CD4-positive, CD25-positive, alpha-beta regulatory T cell (primary cell): ENCODE data around the gene DHCR7. TPM values are rescaled to one million over a fixed set of nuclear protein-coding genes. Genes with fewer than 3 reads are reported as not detected.

Experiments
- ATAC-seq, 2 donors: fragments of 150-1000 bp; cut with Tn5 transposase; one replicate each; pipeline ENCODE4 v1.10.0; 2021; ENCODE audit warnings: low read depth in 2 of 2, moderate number of reproducible peaks in 2 of 2, moderate library complexity in 1 of 2
- DNase-seq, 3 donors: peaks; one replicate each; pipeline versions ENCODE4 v3.0.0 to v3.0.0-alpha.2; 2012 to 2022; ENCODE audit warnings: mixed read lengths in 1 of 3
- H3K27ac ChIP-seq: one replicate; pipeline ENCODE4 v1.7.0; 2013; ENCODE audit warnings: mild to moderate bottlenecking, low read length; ENCODE audit not compliant: insufficient read depth, poor library complexity, severe bottlenecking
- H3K27me3 ChIP-seq: one replicate; pipeline ENCODE4 v1.7.0; 2013; ENCODE audit warnings: low read length; ENCODE audit not compliant: control insufficient read depth, insufficient read depth
- H3K36me3 ChIP-seq: one replicate; pipeline ENCODE4 v1.7.0; 2013; ENCODE audit warnings: mild to moderate bottlenecking, low read length, moderate library complexity; ENCODE audit not compliant: control insufficient read depth, insufficient read depth
- H3K4me1 ChIP-seq: 2 replicates; pipeline ENCODE4 v1.7.0; 2013; ENCODE audit warnings: mild to moderate bottlenecking, low read length; ENCODE audit not compliant: insufficient read depth, control insufficient read depth, poor library complexity, severe bottlenecking
- H3K4me3 ChIP-seq: one replicate; pipeline ENCODE4 v1.7.0; 2013; ENCODE audit warnings: low read depth, mild to moderate bottlenecking, low read length, moderate library complexity
- H3K9me3 ChIP-seq, 2 experiments: 1 replicate in 1 of 2; 2 replicates in 1 of 2; pipeline ENCODE4 v1.7.0; 2013; ENCODE audit warnings: low read length in 2 of 2, mild to moderate bottlenecking in 1 of 2, moderate library complexity in 1 of 2; ENCODE audit not compliant: control insufficient read depth in 2 of 2
- H3K27ac Mint-ChIP-seq, 3 donors: one replicate each; pipeline ENCODE4 v1.8.0; 2020 to 2022; ENCODE audit warnings: mild to moderate bottlenecking in 3 of 3, mixed read lengths in 3 of 3, moderate library complexity in 2 of 3
- H3K27me3 Mint-ChIP-seq: one replicate; pipeline ENCODE4 v1.8.0; 2022; ENCODE audit warnings: mild to moderate bottlenecking, mixed read lengths
- H3K36me3 Mint-ChIP-seq: one replicate; pipeline ENCODE4 v1.8.0; 2020; ENCODE audit warnings: mixed read lengths
- H3K4me1 Mint-ChIP-seq, 4 donors: one replicate each; pipeline ENCODE4 v1.8.0; 2020 to 2022; ENCODE audit warnings: mixed read lengths in 4 of 4, mild to moderate bottlenecking in 1 of 4
- H3K4me3 Mint-ChIP-seq, 4 donors: one replicate each; pipeline ENCODE4 v1.8.0; 2020 to 2022; ENCODE audit warnings: mild to moderate bottlenecking in 4 of 4, mixed read lengths in 4 of 4, moderate library complexity in 3 of 4
- H3K9me3 Mint-ChIP-seq, 7 donors: one replicate each; pipeline ENCODE4 v1.8.0; 2020 to 2022; ENCODE audit warnings: mixed read lengths in 7 of 7, mild to moderate bottlenecking in 3 of 7, moderate library complexity in 2 of 7
- polyA plus RNA-seq, 4 donors: library from polyadenylated mRNA; unstranded; fragments of 300-500 nt; fragmentation: Illumina TruSeq; gene quantifications; one replicate each; pipeline ENCODE4 v1.2.3, GENCODE V29; 2021
- total RNA-seq: library from RNA; stranded (reverse); gene quantifications from one replicate; pipeline ENCODE4 v1.2.3, GENCODE V29; 2022

The DHCR7 gene
- total and polyA plus RNA-seq, 5 donors from 2014 or later = 11.2 to 21.1 (median 15.4) TPM

DNA sequence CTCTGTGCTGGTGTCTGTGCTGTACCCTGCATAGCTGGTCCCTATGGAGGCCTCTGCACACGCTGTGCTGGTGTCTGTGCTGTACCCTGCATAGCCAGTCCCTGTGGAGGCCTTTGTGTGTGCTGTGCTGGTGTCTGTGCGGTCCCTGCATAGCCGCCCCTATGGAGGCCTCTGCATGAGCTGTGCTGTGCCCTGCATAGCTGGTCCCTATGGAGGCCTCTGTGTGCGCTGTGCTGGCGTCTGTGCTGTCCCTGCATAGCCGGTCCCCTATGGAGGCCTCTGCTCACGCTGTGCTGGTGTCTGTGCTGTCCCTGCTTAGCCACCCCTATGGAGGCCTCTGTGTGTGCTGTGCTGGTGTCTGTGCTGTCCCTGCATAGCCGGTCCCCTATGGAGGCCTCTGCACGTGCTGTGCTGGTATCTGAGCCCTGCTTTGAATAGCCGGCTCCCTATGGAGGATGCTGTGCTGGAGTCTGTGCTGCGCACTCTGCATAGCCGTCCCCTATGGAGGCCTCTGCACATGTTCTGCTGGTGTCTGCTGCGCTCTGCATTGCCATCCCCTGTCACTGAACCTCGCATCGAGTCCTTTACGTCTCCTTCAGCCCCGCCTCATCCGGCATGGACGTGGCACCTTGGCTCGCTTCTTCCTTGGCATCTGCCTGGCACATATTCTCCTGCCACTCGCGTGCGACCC lies 11.0 kb upstream of the DHCR7 start:
- Histone ChIP-seq H3K9me3 (no peaks in the 10 kb centered on the region), H3K4me3 (no peak overlapping the region), H3K27me3 (no peaks in the 10 kb centered on the region), H3K36me3 (peaks cover 82% of the 10 kb centered on the region), H3K27ac (no peak overlapping the region), H3K4me1 (peaks cover 9% of the 10 kb centered on the region)
- ATAC-seq (no peak), DNase-seq (no peak)
- H3K9me3 Mint-ChIP-seq = peaks cover 0 to 2% (median 0%) of the 10 kb centered on the region in 7 donors
- H3K4me1 Mint-ChIP-seq = peaks cover 15 to 41% (median 25%) of the 10 kb centered on the region in 4 donors
- no peak overlapping the region for H3K4me3 Mint-ChIP-seq
- H3K27me3 Mint-ChIP-seq = no peaks in the 10 kb centered on the region
- H3K36me3 Mint-ChIP-seq = peaks cover 43% of the 10 kb centered on the region
- H3K27ac Mint-ChIP-seq = no peak overlapping the region

DNA sequence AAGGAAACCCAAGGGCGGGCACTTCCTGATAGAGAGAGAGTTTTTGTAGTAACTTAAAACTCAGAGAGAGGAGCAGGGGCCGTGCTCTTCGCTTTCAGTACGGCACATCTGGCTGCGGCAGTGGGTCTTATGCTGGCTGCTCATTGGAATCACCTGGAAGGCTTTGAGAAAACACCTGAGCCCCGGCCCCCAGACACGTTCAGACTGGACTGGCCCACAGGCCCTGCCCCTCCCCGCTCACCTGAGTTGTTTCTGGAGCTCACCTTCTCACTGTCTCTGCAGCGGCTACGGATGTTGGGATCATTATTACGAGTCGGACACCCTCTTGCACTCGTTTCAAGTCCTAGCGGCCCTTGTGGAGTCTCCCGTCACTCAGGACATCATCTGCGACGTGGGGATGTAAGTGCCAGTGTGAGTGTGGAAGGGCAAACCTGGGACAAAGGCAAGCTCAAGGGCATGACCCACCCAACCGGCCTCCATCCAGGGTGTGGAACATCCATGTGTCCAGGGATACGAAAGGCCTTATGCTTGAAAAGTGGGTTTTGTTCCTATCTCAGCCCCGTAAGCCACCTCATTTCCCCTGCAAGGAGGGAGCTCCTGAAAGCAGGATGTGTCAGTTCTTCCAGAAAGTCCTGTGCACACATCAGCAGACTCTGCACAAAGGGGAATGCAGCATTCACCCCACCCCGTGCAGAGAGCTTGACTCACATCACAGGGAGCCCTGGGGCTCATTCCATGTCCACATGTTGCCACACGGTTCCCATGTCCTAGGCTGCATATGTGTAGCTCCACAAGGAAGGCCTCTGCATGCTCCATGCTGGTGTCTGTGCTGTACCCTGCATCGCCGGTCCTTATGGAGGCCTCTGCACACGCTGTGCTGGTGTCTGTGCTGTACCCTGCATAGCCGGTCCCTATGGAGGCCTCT lies 10.2 kb upstream of the DHCR7 start:
- no peak for DNase-seq
- H3K27ac Mint-ChIP-seq = peak overlapping the region in 1 of 3 donors; percentile 49
- peaks cover 37% of the 10 kb centered on the region for H3K36me3 Mint-ChIP-seq

DNA sequence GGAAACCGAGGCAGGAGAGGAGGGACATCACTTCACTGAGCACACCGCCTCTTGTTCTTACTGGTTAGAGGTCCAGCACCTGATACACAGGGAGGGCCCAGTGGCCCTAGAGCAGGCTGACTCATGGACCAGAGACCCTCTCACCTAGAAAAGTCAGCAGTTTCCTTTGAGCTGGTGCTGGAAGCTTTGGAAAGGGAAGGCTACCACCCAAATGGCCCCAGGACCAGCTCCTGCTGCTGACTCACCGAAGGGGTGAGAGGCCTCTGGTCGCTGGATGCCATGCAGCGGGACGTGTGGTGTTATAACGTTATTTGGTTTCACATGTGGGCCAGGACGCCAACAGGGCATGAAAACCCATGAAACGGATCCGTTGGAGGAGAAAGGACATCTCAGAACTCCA lies 8.6 kb upstream of the DHCR7 start:
- Mint-ChIP-seq H3K4me3 (peak overlapping the region in 1 of 4 donors; percentile 90), H3K27ac (no peak overlapping the region), H3K27me3 (no peaks in the 10 kb centered on the region), H3K36me3 (peaks cover 30% of the 10 kb centered on the region), H3K4me1 (peaks cover 22 to 58% (median 36%) of the 10 kb centered on the region in 4 donors), H3K9me3 (no peaks in the 10 kb centered on the region)
- ATAC-seq (no peak), DNase-seq (no peak)
- H3K4me1 ChIP-seq = peaks cover 25% of the 10 kb centered on the region
- no peak overlapping the region for H3K4me3 ChIP-seq
- no peak overlapping the region for H3K27ac ChIP-seq
- no peaks in the 10 kb centered on the region for H3K9me3 ChIP-seq
- H3K36me3 ChIP-seq = peaks cover 68% of the 10 kb centered on the region
- H3K27me3 ChIP-seq = no peaks in the 10 kb centered on the region

More for the DNA sequence above, 10.2 kb upstream of the DHCR7 start:
- H3K4me3 ChIP-seq = no peak overlapping the region
- H3K27ac ChIP-seq = no peak overlapping the region
- H3K9me3 ChIP-seq = no peaks in the 10 kb centered on the region
- H3K4me3 Mint-ChIP-seq = peak overlapping the region in 1 of 4 donors; percentile 61
- H3K4me1 Mint-ChIP-seq = peaks cover 15 to 49% (median 30%) of the 10 kb centered on the region in 4 donors
- H3K36me3 ChIP-seq = peaks cover 75% of the 10 kb centered on the region
- peaks cover 0 to 2% (median 0%) of the 10 kb centered on the region in 7 donors for H3K9me3 Mint-ChIP-seq
- H3K27me3 Mint-ChIP-seq = no peaks in the 10 kb centered on the region
- H3K27me3 ChIP-seq = no peaks in the 10 kb centered on the region
- peaks cover 17% of the 10 kb centered on the region for H3K4me1 ChIP-seq
- ATAC-seq = no peak

DNA sequence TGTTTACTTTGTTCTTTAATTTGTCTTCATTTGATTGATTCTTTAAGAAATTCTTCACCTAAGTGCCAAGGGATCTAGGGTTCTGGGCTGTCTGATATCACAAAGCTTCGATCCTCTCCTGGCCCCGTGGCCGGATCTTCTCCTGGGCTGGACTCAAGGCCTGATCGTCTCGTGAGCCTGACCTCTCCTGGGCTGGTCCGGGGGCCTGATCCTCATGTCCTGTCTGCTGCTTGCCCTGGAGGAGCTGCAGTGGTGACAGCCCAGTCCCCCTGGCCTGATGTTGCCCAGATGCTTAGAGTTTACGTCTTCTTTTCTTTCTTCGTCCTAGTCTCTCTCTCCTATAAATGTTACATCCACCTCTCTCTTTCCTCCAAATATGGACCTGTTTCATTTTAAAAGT lies 8.1 kb upstream of the DHCR7 start:
- H3K4me1 Mint-ChIP-seq = peaks cover 23 to 63% (median 40%) of the 10 kb centered on the region in 4 donors
- H3K4me3 ChIP-seq = no peak overlapping the region
- ATAC-seq (no peak), DNase-seq (no peak)
- peaks cover 27% of the 10 kb centered on the region for H3K36me3 Mint-ChIP-seq
- H3K27ac ChIP-seq = no peak overlapping the region
- H3K9me3 ChIP-seq = no peaks in the 10 kb centered on the region
- H3K27me3 Mint-ChIP-seq = no peaks in the 10 kb centered on the region
- H3K4me1 ChIP-seq = peaks cover 31% of the 10 kb centered on the region
- peak overlapping the region in 3 of 4 donors; percentile 37 to 90 (median 64) for H3K4me3 Mint-ChIP-seq
- H3K9me3 Mint-ChIP-seq = no peaks in the 10 kb centered on the region
- H3K36me3 ChIP-seq = peaks cover 65% of the 10 kb centered on the region
- no peaks in the 10 kb centered on the region for H3K27me3 ChIP-seq
- peak overlapping the region in 2 of 3 donors; percentile 9 to 52 for H3K27ac Mint-ChIP-seq

DNA sequence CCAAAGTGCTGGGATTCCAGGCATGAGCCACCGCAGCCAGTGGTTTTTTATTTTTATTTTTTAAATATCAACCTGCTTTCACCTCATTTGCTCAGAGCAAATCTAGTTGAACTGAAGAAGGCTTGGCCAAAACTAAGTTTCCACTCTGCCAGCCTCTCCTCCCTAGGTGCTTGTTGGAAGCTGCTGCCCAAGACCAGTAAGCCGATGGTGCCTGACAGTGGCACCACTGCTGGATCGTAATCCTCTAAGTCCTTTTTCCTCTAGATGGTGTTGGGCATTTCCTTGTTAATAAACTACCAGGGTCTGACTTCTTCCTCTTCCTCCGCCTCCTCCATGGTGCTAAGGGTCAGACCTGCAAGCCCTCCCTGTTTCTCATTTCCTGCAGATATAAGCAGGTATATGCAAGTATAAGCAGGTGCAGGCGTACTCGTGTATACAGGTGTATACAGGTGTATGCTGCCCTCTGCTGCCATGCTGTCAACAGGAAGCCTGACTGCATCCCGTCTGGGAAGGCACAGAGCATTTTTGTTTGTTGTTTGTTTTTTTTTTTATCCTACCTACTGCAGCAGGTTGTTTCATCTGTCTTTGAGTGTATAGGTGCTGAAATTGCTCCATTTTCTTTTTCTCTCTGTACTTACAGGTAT lies 6.4 kb upstream of the DHCR7 start:
- Histone ChIP-seq H3K4me1 (peaks cover 43% of the 10 kb centered on the region), H3K27ac (no peak overlapping the region), H3K9me3 (no peaks in the 10 kb centered on the region), H3K27me3 (no peaks in the 10 kb centered on the region), H3K4me3 (peak overlapping the region; percentile 13), H3K36me3 (peaks cover 48% of the 10 kb centered on the region)
- DNase-seq = peak in 2 of 3 donors; percentile 31 to 47
- Mint-ChIP-seq H3K4me1 (peaks cover 15 to 73% (median 49%) of the 10 kb centered on the region in 4 donors), H3K36me3 (peaks cover 11% of the 10 kb centered on the region), H3K4me3 (peak overlapping the region; percentile 89 to 94 (median 91)), H3K9me3 (no peaks in the 10 kb centered on the region), H3K27ac (peak overlapping the region; percentile 4 to 78 (median 56)), H3K27me3 (no peaks in the 10 kb centered on the region)
- no peak for ATAC-seq

DNA sequence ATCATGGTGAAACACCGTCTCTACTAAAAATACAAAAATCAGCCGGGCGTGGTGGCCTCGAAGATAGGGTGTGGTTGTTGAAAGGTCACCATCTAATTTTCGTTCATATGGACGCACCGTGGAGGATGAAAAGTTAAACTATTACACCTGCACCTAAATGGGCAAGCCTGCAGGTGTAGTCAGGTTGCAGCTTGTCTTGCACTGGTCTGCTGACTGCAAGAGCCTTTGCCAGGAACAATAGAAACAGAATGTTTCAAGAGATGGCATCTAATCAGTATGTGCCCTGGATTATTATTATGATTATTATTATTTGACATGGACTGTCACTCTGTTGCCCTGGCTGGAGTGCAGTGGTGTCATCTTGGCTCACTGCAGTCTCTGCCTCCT lies 5.7 kb upstream of the DHCR7 start:
- peaks cover 15 to 80% (median 54%) of the 10 kb centered on the region in 4 donors for H3K4me1 Mint-ChIP-seq
- peak overlapping the region in 2 of 3 donors; percentile 88 to 93 for H3K27ac Mint-ChIP-seq
- Histone ChIP-seq H3K4me3 (peak overlapping the region; percentile 81), H3K9me3 (no peaks in the 10 kb centered on the region), H3K27ac (peak overlapping the region; percentile 90), H3K4me1 (peaks cover 50% of the 10 kb centered on the region), H3K36me3 (peaks cover 42% of the 10 kb centered on the region), H3K27me3 (no peaks in the 10 kb centered on the region)
- no peak for ATAC-seq
- H3K9me3 Mint-ChIP-seq = no peaks in the 10 kb centered on the region
- DNase-seq = peak in 1 of 3 donors; percentile 6
- no peaks in the 10 kb centered on the region for H3K27me3 Mint-ChIP-seq
- H3K36me3 Mint-ChIP-seq = peaks cover 9% of the 10 kb centered on the region
- H3K4me3 Mint-ChIP-seq = peak overlapping the region; percentile 89 to 95 (median 92)
